HepG2 (cell line): ENCODE data around the gene KCTD1.

Source experiments
- JUND ChIP-seq: sonication (generic); formaldehyde crosslinking; IDR thresholded peaks from 2 replicates; pipeline ENCODE4 v1.8.0; 2022; ENCODE audit warnings: mild to moderate bottlenecking, missing genetic modification reagents
- ZSCAN22 ChIP-seq: sonication (generic); formaldehyde crosslinking; IDR thresholded peaks from 2 replicates; pipeline ENCODE4 v1.4.0; 2020; ENCODE audit warnings: mild to moderate bottlenecking, missing genetic modification reagents

- TF ChIP-seq ZSCAN22 (CRISPR knock-in tag) (no peak), JUND (CRISPR knock-in tag) (no peak)
Measured at GRCh38 chr18:26538524-26538923, 9.8 kb downstream of the KCTD1 start.
